Mesothelial cell of epicardium (in vitro differentiated cells): ENCODE data around the gene ICOS. TPM values are rescaled to one million over a fixed set of nuclear protein-coding genes. Genes with fewer than 3 reads are reported as not detected.

Experiments
- DNase-seq, 2 experiments: peaks; one replicate each; pipeline ENCODE4 v3.0.0; 2021; ENCODE audit warnings: low spot score in 2 of 2; ENCODE audit not compliant: unreplicated experiment in 2 of 2
- H3K27ac Mint-ChIP-seq: 2 replicates; pipeline ENCODE4 v1.8.0; 2021; ENCODE audit warnings: mixed read lengths
- H3K27me3 Mint-ChIP-seq: 2 replicates; pipeline ENCODE4 v1.8.0; 2021; ENCODE audit warnings: low read depth, mixed read lengths
- H3K36me3 Mint-ChIP-seq: 2 replicates; pipeline ENCODE4 v1.8.0; 2021; ENCODE audit warnings: mixed read lengths
- H3K4me1 Mint-ChIP-seq: 2 replicates; pipeline ENCODE4 v1.8.0; 2021; ENCODE audit warnings: mixed read lengths
- H3K4me3 Mint-ChIP-seq: 2 replicates; pipeline ENCODE4 v1.8.0; 2021; ENCODE audit warnings: mild to moderate bottlenecking, moderate library complexity, mixed read lengths
- H3K9me3 Mint-ChIP-seq: 2 replicates; pipeline ENCODE4 v1.8.0; 2021; ENCODE audit warnings: mixed read lengths
- CTCF ChIP-seq: fragments of 200-600 bp; sonication (generic); IDR thresholded peaks from one replicate; pipeline ENCODE4 v1.5.0; 2021; ENCODE audit warnings: antibody characterized with exemption; ENCODE audit not compliant: unreplicated experiment
- total RNA-seq: library from RNA; stranded (reverse); gene quantifications from 3 replicates; pipeline ENCODE4 v1.2.1, GENCODE V29; 2021

ICOS gene
- total RNA-seq, 1 donor from 2014 or later, result not detected

GRCh38 chr2:204003276-204003990 lies 66.9 kb downstream of the ICOS start:
- Mint-ChIP-seq H3K27me3 (no peaks in the 10 kb centered on the region), H3K9me3 (peaks cover 11% of the 10 kb centered on the region), H3K36me3 (no peaks in the 10 kb centered on the region), H3K27ac (no peak overlapping the region), H3K4me1 (peaks cover 22% of the 10 kb centered on the region), H3K4me3 (no peak overlapping the region)
- no peak for TF ChIP-seq CTCF
- no peak for DNase-seq

DNA sequence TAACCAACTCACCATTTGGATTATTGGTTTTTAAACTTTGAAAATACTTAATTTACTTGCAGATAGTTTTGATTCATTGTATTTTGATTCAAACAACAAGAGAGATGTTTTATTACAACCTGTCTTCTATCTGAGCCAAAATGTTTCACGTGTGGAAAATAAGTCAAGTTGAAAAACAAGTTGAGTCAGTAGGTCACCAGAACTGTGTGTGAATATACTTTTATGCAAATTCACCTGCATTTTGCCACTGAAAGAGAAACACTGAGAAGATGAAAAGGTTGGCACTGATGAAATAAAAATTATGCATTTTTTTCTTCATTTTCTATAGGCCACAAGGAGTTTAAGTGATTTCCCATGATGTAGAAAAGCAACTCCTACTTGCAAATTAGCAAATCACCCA lies 68.3 kb downstream of the ICOS start:
- no peak overlapping the region for H3K27ac Mint-ChIP-seq
- peaks cover 11% of the 10 kb centered on the region for H3K9me3 Mint-ChIP-seq
- no peak overlapping the region for H3K4me3 Mint-ChIP-seq
- no peak for DNase-seq
- H3K4me1 Mint-ChIP-seq, result peaks cover 8% of the 10 kb centered on the region
- TF ChIP-seq CTCF, result no peak
- H3K36me3 Mint-ChIP-seq, result no peaks in the 10 kb centered on the region
- no peaks in the 10 kb centered on the region for H3K27me3 Mint-ChIP-seq

DNA sequence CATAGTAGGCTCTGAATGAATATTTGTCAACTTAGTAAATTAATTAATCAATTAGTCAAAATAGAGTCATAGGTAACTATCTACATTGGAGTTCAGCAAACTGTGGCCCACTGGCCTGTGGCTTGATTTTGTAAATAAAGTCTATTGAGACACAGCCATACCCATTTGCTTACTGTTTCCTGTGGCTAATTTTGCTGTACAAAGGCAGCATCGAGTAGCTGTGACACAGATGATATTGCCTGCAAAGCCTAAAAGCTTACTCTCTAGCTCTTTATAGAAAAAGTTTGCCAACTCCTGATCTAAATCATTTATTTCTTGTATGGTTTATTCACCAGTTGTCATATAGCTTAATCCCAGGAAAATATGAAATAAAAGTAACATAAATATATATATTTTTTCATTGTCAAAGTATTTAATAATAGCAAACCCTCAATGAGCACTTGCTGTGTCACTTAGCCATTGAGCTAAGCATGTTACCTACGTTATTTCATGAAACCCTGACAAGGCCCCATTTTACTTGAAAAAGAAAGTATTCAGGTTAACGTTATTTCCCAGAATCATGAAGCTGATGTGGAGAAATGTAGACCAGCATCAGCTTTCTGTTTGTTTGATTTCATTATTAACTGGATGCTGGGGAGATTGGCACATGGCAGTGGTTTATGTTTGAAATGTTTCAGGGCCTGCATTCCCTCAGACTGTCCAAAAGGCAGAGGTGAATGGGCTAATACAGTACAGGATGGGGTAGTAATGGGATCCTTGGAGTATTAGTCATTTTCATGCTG lies 69.6 kb downstream of the ICOS start:
- no peak for TF ChIP-seq CTCF
- Mint-ChIP-seq H3K9me3 (peaks cover 11% of the 10 kb centered on the region), H3K36me3 (no peaks in the 10 kb centered on the region), H3K27ac (no peak overlapping the region), H3K4me3 (no peak overlapping the region), H3K4me1 (peaks cover under 1% of the 10 kb centered on the region), H3K27me3 (no peaks in the 10 kb centered on the region)
- no peak for DNase-seq

GRCh38 chr2:204008352-204008751 lies 71.8 kb downstream of the ICOS start:
- no peak for DNase-seq
- TF ChIP-seq CTCF, result no peak
- peaks cover 17% of the 10 kb centered on the region for H3K4me1 Mint-ChIP-seq
- H3K27ac Mint-ChIP-seq, result no peak overlapping the region
- H3K36me3 Mint-ChIP-seq, result no peaks in the 10 kb centered on the region
- H3K9me3 Mint-ChIP-seq, result peaks cover 3% of the 10 kb centered on the region
- no peaks in the 10 kb centered on the region for H3K27me3 Mint-ChIP-seq
- no peak overlapping the region for H3K4me3 Mint-ChIP-seq

DNA sequence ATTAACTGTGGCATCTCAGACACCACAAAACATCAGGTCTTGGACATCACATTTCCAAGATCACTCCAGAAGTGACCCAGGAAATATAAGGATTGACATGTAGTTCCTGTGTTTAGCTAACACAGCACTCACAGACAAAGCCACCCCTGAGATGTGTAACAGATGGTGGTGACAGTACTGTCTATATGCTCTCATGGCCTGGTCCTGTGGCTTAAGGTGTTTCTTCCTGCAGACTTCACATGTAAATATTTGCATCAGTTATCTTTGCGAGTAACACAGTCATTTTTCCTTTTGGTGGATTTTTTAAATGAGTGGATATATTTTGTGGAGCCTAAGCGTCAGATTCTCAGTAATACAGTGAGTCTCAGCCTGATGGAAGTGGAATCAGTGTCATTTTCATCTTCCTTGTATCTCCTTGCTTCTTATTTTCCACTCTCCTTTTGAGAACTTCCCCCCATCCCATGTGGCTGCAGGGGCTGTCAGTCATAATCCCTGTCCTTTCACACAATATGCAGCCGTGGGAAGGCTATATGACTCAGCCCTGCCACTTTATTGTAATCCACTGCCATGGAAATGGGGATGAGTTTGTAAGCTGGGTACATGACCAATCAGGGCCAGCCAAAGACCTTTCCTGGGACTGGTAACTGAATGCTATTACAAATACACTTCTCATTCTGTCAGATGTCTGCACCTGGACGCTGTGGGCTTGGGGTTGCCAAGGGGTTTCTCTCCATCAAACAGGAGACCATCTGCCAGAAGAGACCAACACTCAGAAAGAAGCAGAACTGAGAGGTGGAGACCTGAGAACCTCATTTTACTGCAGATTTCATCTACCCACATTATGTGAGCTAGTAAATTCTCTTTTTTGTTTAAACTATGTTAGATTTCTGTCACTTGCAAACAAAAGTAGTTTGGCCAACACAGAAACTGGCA lies 74.3 kb downstream of the ICOS start:
- no peak for TF ChIP-seq CTCF
- H3K9me3 Mint-ChIP-seq, result peaks cover 10% of the 10 kb centered on the region
- no peak overlapping the region for H3K27ac Mint-ChIP-seq
- no peaks in the 10 kb centered on the region for H3K36me3 Mint-ChIP-seq
- no peak overlapping the region for H3K4me3 Mint-ChIP-seq
- no peak for DNase-seq
- H3K27me3 Mint-ChIP-seq, result no peaks in the 10 kb centered on the region
- peaks cover 17% of the 10 kb centered on the region for H3K4me1 Mint-ChIP-seq
